Measurements from ENCODE around the gene STOML2.

The STOML2 gene

GRCh38 chr9:35071814-35072460 lies 31.0 kb downstream of the STOML2 start:
- peak; percentile 54 to 71 for DNase-seq

GRCh38 chr9:35070823-35071813 lies 31.8 kb downstream of the STOML2 start:
- DNase-seq = no peak

GRCh38 chr9:35069020-35069419 lies 33.9 kb downstream of the STOML2 start:
- DNase-seq = no peak

- DNase-seq = no peak
Observed at GRCh38 chr9:35067056-35067455, 35.9 kb downstream of the STOML2 start.

- no peak for DNase-seq
Observed at GRCh38 chr9:35060548-35061207, 42.3 kb downstream of the STOML2 start.

- no peak for DNase-seq
Observed at GRCh38 chr9:35059438-35059837, 43.5 kb downstream of the STOML2 start.

- DNase-seq = no peak
Observed at GRCh38 chr9:35057271-35057620, 45.7 kb downstream of the STOML2 start.

GRCh38 chr9:35056571-35057270 lies 46.2 kb downstream of the STOML2 start:
- no peak for DNase-seq

- no peak for DNase-seq
Observed at GRCh38 chr9:35054871-35055644, 47.9 kb downstream of the STOML2 start.

GRCh38 chr9:35054185-35054835 lies 48.6 kb downstream of the STOML2 start:
- DNase-seq = no peak

- peak; percentile 17 to 46 for DNase-seq
Observed at GRCh38 chr9:35051069-35051967, 51.6 kb downstream of the STOML2 start.

All from NCI-H524 (cell line).